Tongue (tissue), 3 donors: ENCODE results near the gene TGIF2. TPM values are rescaled to one million over a fixed set of nuclear protein-coding genes. Genes with fewer than 3 reads are reported as not detected.
"Not testable (repeated sequence)": the region's sequence is repeated elsewhere in the genome, so short reads cannot be mapped to it uniquely, and the experiment has no call there.

ENCODE experiments used
- DNase-seq: peaks from one replicate; pipeline ENCODE4 v3.0.0-alpha.2; 2015
- small RNA-seq: library from RNA; depleted of rRNA; stranded (forward); fragments of <200 nt; gene quantifications from one replicate; pipeline ENCODE3, GENCODE V24; 2014; ENCODE audit warnings: low replicate concordance
- total RNA-seq: library from RNA; depleted of rRNA; stranded (reverse); fragments of >200 nt; gene quantifications from one replicate; pipeline ENCODE4 v1.2.3, GENCODE V29; 2014

The TGIF2 gene
- total RNA-seq, 1 donor from 2014 or later: 21.7 TPM

- no peak for DNase-seq
Observed at GRCh38 chr20:36614781-36615557, 41.6 kb downstream of the TGIF2 start.

- DNase-seq: no peak
Observed at GRCh38 chr20:36620917-36621316, 47.5 kb downstream of the TGIF2 start.

- no peak for DNase-seq
Observed at GRCh38 chr20:36623444-36623843, 50.0 kb downstream of the TGIF2 start.

GRCh38 chr20:36624068-36624943 lies 50.9 kb downstream of the TGIF2 start:
- no peak for DNase-seq

GRCh38 chr20:36624944-36625324 lies 51.5 kb downstream of the TGIF2 start:
- DNase-seq: no peak

GRCh38 chr20:36628076-36628475 lies 54.7 kb downstream of the TGIF2 start:
- no peak for DNase-seq

GRCh38 chr20:36629719-36630681 lies 56.6 kb downstream of the TGIF2 start:
- DNase-seq: no peak

- DNase-seq: no peak
Observed at GRCh38 chr20:36631646-36632045, 58.2 kb downstream of the TGIF2 start.

- no peak for DNase-seq
Observed at GRCh38 chr20:36632147-36632486, 58.7 kb downstream of the TGIF2 start.

- DNase-seq: no peak
Observed at GRCh38 chr20:36632487-36633284, 59.3 kb downstream of the TGIF2 start.

GRCh38 chr20:36633285-36633772 lies 59.9 kb downstream of the TGIF2 start:
- DNase-seq: no peak

GRCh38 chr20:36634342-36634741 lies 60.9 kb downstream of the TGIF2 start:
- DNase-seq: no peak

- not testable (repeated sequence) for DNase-seq
Observed at GRCh38 chr20:36638876-36639400, 65.5 kb downstream of the TGIF2 start.

GRCh38 chr20:36641506-36641843 lies 68.1 kb downstream of the TGIF2 start:
- DNase-seq: no peak

- DNase-seq: no peak
Observed at GRCh38 chr20:36642136-36642535, 68.7 kb downstream of the TGIF2 start.

Small RNA genes within 50 kb of the gene (small RNA-seq; reads per million reads assigned to genes)
- not detected for gene RF00017

Other genes starting within 250 kb of the TGIF2 start
- gene MYL9, start 32.1 kb upstream of the TGIF2 start, total RNA-seq: 8.3 TPM
- gene RAB5IF, start 32.2 kb downstream of the TGIF2 start, total RNA-seq: 54.2 TPM
- gene SLA2, start 72.6 kb downstream of the TGIF2 start, total RNA-seq: 0.21 TPM
- gene NDRG3, start 172.5 kb downstream of the TGIF2 start, total RNA-seq: 17.1 TPM
- 10.7 TPM for gene DSN1, start 200.2 kb downstream of the TGIF2 start, total RNA-seq